ENCODE data around the gene DGCR8. TPM values are rescaled to one million over a fixed set of nuclear protein-coding genes. Genes with fewer than 3 reads are reported as not detected.

DGCR8 gene
- total RNA-seq, 4 donors from 2014 or later: 16.9 to 27.6 (median 25.5) TPM

DNA sequence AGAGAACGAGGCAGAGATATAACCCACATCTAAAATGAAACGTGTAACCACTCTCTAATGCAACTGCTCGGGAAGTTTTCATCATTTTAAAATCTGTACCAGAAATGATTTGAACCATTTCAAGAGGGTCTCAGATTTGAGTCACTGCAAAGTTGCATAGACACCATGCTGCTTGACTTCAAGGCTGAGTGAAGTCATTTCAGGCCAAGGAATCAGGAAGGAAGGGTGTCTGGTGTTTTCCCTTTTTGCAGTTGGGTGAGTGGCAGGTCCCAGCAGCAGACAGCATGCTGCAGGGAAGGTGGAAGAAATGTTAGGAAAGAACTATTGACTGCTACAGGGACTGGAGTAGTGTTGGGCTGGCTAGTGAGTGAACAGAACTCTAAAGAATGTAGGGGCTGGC is 42.6 kb upstream of the DGCR8 start:
- 94% methylated on average over 3 of the region's 3 CpGs; no CpG with 5 or more reads in 1 of the 2 donors for WGBS, 2 donors (ENCODE audit: low coverage in 1 of 2)
- Histone ChIP-seq H3K27ac (no peak overlapping the region), H3K4me1 (peaks cover 0 to 25% (median 12%) of the 10 kb centered on the region in 3 donors), H3K9me3 (no peaks in the 10 kb centered on the region), H3K36me3 (peaks cover 0 to 61% of the 10 kb centered on the region in 2 donors), H3K4me3 (no peak overlapping the region), H3K27me3 (no peaks in the 10 kb centered on the region)
- no peak for ATAC-seq
- TF ChIP-seq CTCF (IDR thresholded peaks at IDR 0.05): no peak
- no peak for TF ChIP-seq POLR2A (IDR thresholded peaks at IDR 0.05)
- no peak for TF ChIP-seq EP300 (IDR thresholded peaks at IDR 0.05)
- no peak for TF ChIP-seq POLR2AphosphoS5 (IDR thresholded peaks at IDR 0.05)

DNA sequence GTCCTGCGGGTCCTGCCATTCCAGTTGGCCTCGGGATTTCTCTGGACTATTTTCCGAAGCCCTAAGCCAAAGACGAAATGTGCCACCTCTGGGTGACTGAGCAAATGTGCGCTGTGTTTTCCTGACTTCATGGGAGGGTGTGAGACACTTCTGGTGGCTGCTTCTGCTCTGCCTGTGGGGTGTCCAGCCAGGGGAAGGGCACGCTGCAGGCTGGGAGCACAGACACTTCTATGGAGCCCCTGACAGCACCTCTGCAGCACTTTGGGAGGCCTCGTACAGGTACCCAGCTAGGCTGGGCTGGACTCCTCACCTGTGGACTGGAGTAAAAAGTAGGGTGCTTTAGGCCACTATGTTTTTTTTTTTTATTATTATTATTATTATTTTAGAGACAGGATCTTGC is 41.5 kb upstream of the DGCR8 start:
- Histone ChIP-seq H3K4me3 (no peak overlapping the region), H3K4me1 (peaks cover 0 to 13% (median 3%) of the 10 kb centered on the region in 3 donors), H3K27me3 (no peaks in the 10 kb centered on the region), H3K27ac (no peak overlapping the region), H3K9me3 (no peaks in the 10 kb centered on the region), H3K36me3 (peaks cover 0 to 71% of the 10 kb centered on the region in 2 donors)
- TF ChIP-seq EP300 (IDR thresholded peaks at IDR 0.05) (no peak), POLR2AphosphoS5 (IDR thresholded peaks at IDR 0.05) (no peak), POLR2A (IDR thresholded peaks at IDR 0.05) (no peak), CTCF (IDR thresholded peaks at IDR 0.05) (no peak)
- no CpG with 5 or more reads among the region's 7 CpGs for WGBS, 2 donors (ENCODE audit: low coverage in 1 of 2)
- ATAC-seq: no peak

DNA sequence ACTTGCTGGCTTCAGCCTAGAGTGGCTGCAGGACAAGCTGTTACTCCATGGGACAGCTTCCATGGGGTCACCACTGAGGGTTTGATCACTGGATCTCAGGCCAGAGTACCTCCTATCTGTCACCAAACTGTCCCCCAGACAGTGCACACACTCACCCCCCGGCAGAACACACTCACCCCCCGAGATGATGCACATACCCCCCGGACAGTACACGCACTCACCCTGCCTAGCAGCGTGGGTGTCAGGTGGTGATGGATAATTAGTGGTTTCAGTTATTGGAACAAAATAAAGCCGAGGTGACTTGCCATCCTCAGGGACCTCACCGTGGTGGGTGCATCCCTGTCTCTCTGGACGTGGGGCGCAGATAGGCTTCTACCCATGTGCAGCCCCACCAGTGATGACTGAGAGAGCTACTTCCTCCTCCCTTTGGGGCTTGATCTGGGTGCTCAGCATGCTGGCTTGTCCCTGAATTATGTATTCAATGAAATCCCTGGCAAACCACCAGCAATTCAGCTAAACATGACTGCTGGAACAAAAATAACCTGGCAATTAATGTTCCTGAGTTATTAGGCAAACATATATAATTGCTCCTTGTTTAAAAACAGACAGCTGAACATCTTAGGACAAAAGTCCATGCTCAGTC is 40.2 kb upstream of the DGCR8 start:
- peaks cover 0 to 9% (median 0%) of the 10 kb centered on the region in 3 donors for H3K4me1 ChIP-seq
- no peak for ATAC-seq
- 60 to 76% methylated on average over 1 to 5 of the region's 9 CpGs for WGBS, 2 donors (ENCODE audit: low coverage in 1 of 2)

DNA sequence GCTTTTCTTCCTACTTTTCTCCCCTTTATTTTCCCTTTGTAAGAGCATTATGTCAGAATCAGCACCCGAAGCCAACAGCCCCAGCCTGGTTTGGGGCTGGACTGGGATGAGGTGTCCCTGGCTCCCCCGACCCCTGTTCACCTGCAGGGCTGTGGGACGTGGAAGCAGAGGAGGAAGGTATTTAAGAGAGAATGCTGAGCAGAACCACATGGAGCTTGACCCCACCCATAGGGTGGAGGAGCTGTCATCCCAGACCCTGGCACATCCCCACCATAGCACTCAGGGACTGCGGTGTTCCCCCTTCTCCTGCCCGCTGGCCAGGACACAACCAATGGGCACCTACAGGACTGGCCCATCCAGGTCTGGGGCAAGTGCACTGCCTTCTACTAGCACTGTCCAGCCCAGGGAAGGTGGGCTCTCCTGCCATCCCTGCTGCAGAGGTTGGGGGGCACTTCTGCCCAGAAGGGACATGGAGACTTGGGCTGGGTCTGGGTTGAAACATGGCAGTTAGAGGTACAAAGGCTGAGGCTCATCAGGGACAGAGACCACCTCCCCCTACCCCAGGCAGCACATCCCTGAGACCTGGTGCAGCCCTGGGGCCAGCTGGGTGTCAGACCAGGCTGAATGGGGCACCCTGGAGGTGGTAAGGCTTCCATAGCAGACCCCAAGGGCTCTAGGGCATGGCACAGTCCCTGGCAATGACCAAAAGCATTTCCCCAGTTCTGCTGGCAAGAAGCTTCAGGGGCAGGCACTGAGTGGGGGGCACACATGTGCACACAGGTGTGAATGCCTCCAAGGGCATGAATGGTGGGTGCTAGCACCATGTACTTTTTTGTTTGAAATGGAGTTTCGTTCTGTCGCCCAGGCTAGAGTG is 39.5 kb upstream of the DGCR8 start:
- Histone ChIP-seq H3K9me3 (no peaks in the 10 kb centered on the region), H3K4me1 (peaks cover 0 to 9% (median 0%) of the 10 kb centered on the region in 3 donors), H3K27ac (no peak overlapping the region), H3K27me3 (no peaks in the 10 kb centered on the region), H3K36me3 (peaks cover 0 to 91% of the 10 kb centered on the region in 2 donors), H3K4me3 (no peak overlapping the region)
- WGBS, 2 donors (ENCODE audit: low coverage in 1 of 2): 80 to 100% methylated on average over 1 to 2 of the region's 7 CpGs
- TF ChIP-seq POLR2A (IDR thresholded peaks at IDR 0.05): no peak
- TF ChIP-seq EP300 (IDR thresholded peaks at IDR 0.05): no peak
- TF ChIP-seq POLR2AphosphoS5 (IDR thresholded peaks at IDR 0.05): no peak
- no peak for ATAC-seq

More for the DNA sequence above, 40.2 kb upstream of the DGCR8 start:
- H3K27ac ChIP-seq: no peak overlapping the region
- no peak overlapping the region for H3K4me3 ChIP-seq
- peaks cover 0 to 83% of the 10 kb centered on the region in 2 donors for H3K36me3 ChIP-seq
- TF ChIP-seq POLR2AphosphoS5 (IDR thresholded peaks at IDR 0.05): no peak
- no peak for TF ChIP-seq CTCF (IDR thresholded peaks at IDR 0.05)
- no peak for TF ChIP-seq POLR2A (IDR thresholded peaks at IDR 0.05)
- no peak for TF ChIP-seq EP300 (IDR thresholded peaks at IDR 0.05)
- H3K27me3 ChIP-seq: no peaks in the 10 kb centered on the region
- H3K9me3 ChIP-seq: no peaks in the 10 kb centered on the region
